GM12878 (cell line): ENCODE data around the gene ARHGAP26. TPM values are rescaled to one million over a fixed set of nuclear protein-coding genes. Genes with fewer than 3 reads are reported as not detected.

Source experiments
- BRCA1 ChIP-seq: IDR thresholded peaks from 2 replicates; pipeline ENCODE4 v1.6.1; 2011; ENCODE audit warnings: low read depth, low read length, improper control_type of control experiment
- CEBPB ChIP-seq, 2 experiments: fragments of 150-350 bp in 1 of 2; IDR thresholded peaks; 2 replicates each; pipeline ENCODE4 v1.6.1; 2012 to 2014; ENCODE audit warnings: low read depth in 2 of 2, low read length in 2 of 2, borderline replicate concordance in 1 of 2, inconsistent platforms in 1 of 2
- CHD1 ChIP-seq: IDR thresholded peaks from 2 replicates; pipeline ENCODE4 v1.6.1; 2012; ENCODE audit warnings: low read depth, low read length, improper control_type of control experiment
- CHD4 ChIP-seq: fragments of 200-600 bp; sonication (generic); IDR thresholded peaks from 2 replicates; pipeline ENCODE4 v1.6.1; 2016; ENCODE audit warnings: mild to moderate bottlenecking
- EGR1 ChIP-seq, 2 experiments: IDR thresholded peaks; 1 replicate in 1 of 2; 2 replicates in 1 of 2; pipeline ENCODE4 v1.6.1; 2011 to 2012; ENCODE audit warnings: low read depth in 2 of 2, low read length in 2 of 2, borderline replicate concordance in 1 of 2, mild to moderate bottlenecking in 1 of 2, moderate library complexity in 1 of 2
- ESRRA ChIP-seq: IDR thresholded peaks from 2 replicates; pipeline ENCODE4 v1.6.1; 2012; ENCODE audit warnings: mild to moderate bottlenecking, low read length, improper control_type of control experiment
- HDAC2 ChIP-seq: fragments of 200-600 bp; sonication (generic); IDR thresholded peaks from 2 replicates; pipeline ENCODE4 v1.6.1; 2017
- IRF4 ChIP-seq: IDR thresholded peaks from 2 replicates; pipeline ENCODE4 v1.6.1; 2011; ENCODE audit warnings: low read depth, low read length
- IRF5 ChIP-seq: fragments of 450-650 bp; IDR thresholded peaks from 2 replicates; pipeline ENCODE4 v1.6.1; 2017; ENCODE audit warnings: borderline replicate concordance
- JUND ChIP-seq: IDR thresholded peaks from 2 replicates; pipeline ENCODE4 v1.6.1; 2012; ENCODE audit warnings: low read depth, mild to moderate bottlenecking, low read length, improper control_type of control experiment, moderate library complexity
- MTA3 ChIP-seq: IDR thresholded peaks from 2 replicates; pipeline ENCODE4 v1.6.1; 2012; ENCODE audit warnings: low read length, inconsistent platforms, borderline replicate concordance
- NFIC ChIP-seq: IDR thresholded peaks from 2 replicates; pipeline ENCODE4 v1.6.1; 2012; ENCODE audit warnings: low read depth, mild to moderate bottlenecking, inconsistent platforms, low read length, moderate library complexity
- NRF1 ChIP-seq: conservative IDR thresholded peaks from 2 replicates; pipeline ENCODE4 v1.6.1; 2011; ENCODE audit warnings: mild to moderate bottlenecking, low read depth, low read length, improper control_type of control experiment
- PAX5 ChIP-seq: IDR thresholded peaks from 2 replicates; pipeline ENCODE4 v1.6.1; 2011; ENCODE audit warnings: low read depth, low read length, borderline replicate concordance
- PBX3 ChIP-seq: IDR thresholded peaks from 2 replicates; pipeline ENCODE4 v1.6.1; 2011; ENCODE audit warnings: mild to moderate bottlenecking, low read depth, low read length, moderate library complexity; ENCODE audit not compliant: insufficient replicate concordance
- POLR2A ChIP-seq: IDR thresholded peaks from 2 replicates; pipeline ENCODE4 v1.6.1; 2011; ENCODE audit warnings: low read depth, mild to moderate bottlenecking, low read length
- POU2F2 ChIP-seq: IDR thresholded peaks from 3 replicates; pipeline ENCODE4 v1.6.1; 2011; ENCODE audit warnings: low read depth, mild to moderate bottlenecking, low read length, borderline replicate concordance
- RFX5 ChIP-seq: IDR thresholded peaks from 2 replicates; pipeline ENCODE4 v1.6.1; 2011; ENCODE audit warnings: low read depth, low read length, improper control_type of control experiment
- SIN3A ChIP-seq: IDR thresholded peaks from 2 replicates; pipeline ENCODE4 v1.6.1; 2012; ENCODE audit warnings: low read depth, low read length, improper control_type of control experiment
- SMAD5 ChIP-seq: IDR thresholded peaks from 2 replicates; pipeline ENCODE4 v1.6.1; 2016; ENCODE audit warnings: antibody characterized with exemption, low read depth
- SREBF1 ChIP-seq: IDR thresholded peaks from 2 replicates; pipeline ENCODE4 v1.6.1; 2012; ENCODE audit warnings: mild to moderate bottlenecking, low read length
- ZBED1 ChIP-seq: IDR thresholded peaks from 2 replicates; pipeline ENCODE4 v1.6.1; 2016; ENCODE audit warnings: borderline replicate concordance
- ZBTB33 ChIP-seq: fragments of 450-650 bp; IDR thresholded peaks from 2 replicates; pipeline ENCODE4 v1.6.1; 2017; ENCODE audit warnings: mild to moderate bottlenecking
- ZNF687 ChIP-seq: fragments of 450-650 bp; IDR thresholded peaks from 2 replicates; pipeline ENCODE4 v1.6.1; 2017; ENCODE audit warnings: mild to moderate bottlenecking, moderate library complexity
- polyA plus RNA-seq, 11 experiments: library from polyadenylated mRNA; depleted of rRNA in 4 of 11; unstranded in 6 of 11; stranded (reverse) in 5 of 11; fragments of >200 nt; fragmentation: Nextera tagmentation in 4 of 11; fragmentation: Illumina TruSeq in 1 of 11; extraction: Ambion mirVana in 4 of 11; extraction: Trizol in 1 of 11; gene quantifications; 1 replicate in 1 of 11; 2 replicates in 10 of 11; pipeline versions ENCODE4 v1.2.1 to v1.2.3, GENCODE V29; 2011 to 2016; ENCODE audit warnings: inconsistent platforms in 2 of 11, missing spikeins in 2 of 11, low read depth in 1 of 11
- total RNA-seq, 4 experiments: library from RNA; depleted of rRNA in 3 of 4; stranded (reverse); fragments of >200 nt in 3 of 4; fragmentation: Illumina TruSeq in 1 of 4; extraction: Trizol in 1 of 4; gene quantifications; 2 replicates each; pipeline versions ENCODE4 v1.2.1 to v1.2.3, GENCODE V29; 2013 to 2021

Gene ARHGAP26
- total and polyA plus RNA-seq, 10 of the 15 experiments (the other 5 are each of a cell fraction or from before 2014, with no cell fraction given): 9.4 to 41.5 (median 19.3) TPM

- peak; percentile 97 for TF ChIP-seq ZNF687
- TF ChIP-seq PBX3: no peak
- TF ChIP-seq POLR2A: no peak
- no peak for TF ChIP-seq CHD4
- TF ChIP-seq IRF4: no peak
- no peak for TF ChIP-seq RFX5
- TF ChIP-seq POU2F2: no peak
- no peak for TF ChIP-seq CEBPB (IDR thresholded peaks at IDR 0.05; ENCODE audit: borderline replicate concordance in 1 of 2, low read depth in 2 of 2, low read length in 2 of 2)
- TF ChIP-seq ZBTB33: peak; percentile 69; the same call in 1 of the 2 replicates
- TF ChIP-seq JUND: no peak
- no peak for TF ChIP-seq EGR1 (IDR thresholded peaks at IDR 0.05; ENCODE audit: borderline replicate concordance in 1 of 2, low read depth in 2 of 2, low read length in 2 of 2)
- TF ChIP-seq ESRRA: no peak
- no peak for TF ChIP-seq SREBF1
- TF ChIP-seq NRF1: no peak
- TF ChIP-seq IRF5: no peak
- no peak for TF ChIP-seq ZBED1
- no peak for TF ChIP-seq SIN3A
- no peak for TF ChIP-seq NFIC
- TF ChIP-seq HDAC2: no peak
- no peak for TF ChIP-seq SMAD5
- no peak for TF ChIP-seq BRCA1
- no peak for TF ChIP-seq PAX5
- no peak for TF ChIP-seq CHD1
- no peak for TF ChIP-seq MTA3
Measured at GRCh38 chr5:143218517-143219170, 448.5 kb downstream of the ARHGAP26 start (continued).
